HepG2 (cell line): Measurements from ENCODE around the gene C3orf52. TPM values are rescaled to one million over a fixed set of nuclear protein-coding genes. Genes with fewer than 3 reads are reported as not detected.

Experiments used
- ATAC-seq: fragments of 200-7000 bp; cut with Tn5 transposase; 3 replicates; pipeline ENCODE4 v1.9.1; 2020; ENCODE audit warnings: mild to moderate bottlenecking, moderate library complexity
- BruUV-seq: library from RNA; stranded (reverse); fragments of 400-500 nt; replicated peaks from 2 replicates; lab custom pipeline; 2021; lab: Mats Ljungman, UMichigan
- CTCF ChIA-PET: fragments of 300-600 bp; formaldehyde crosslinking; extraction: SDS; loops from one replicate; lab custom pipeline; 2021; ENCODE audit warnings: low total read pairs, inconsistent platforms, low intra/inter-chr PET ratio; lab: Yijun Ruan, JAX
- POLR2A ChIA-PET: fragments of 350-600 bp; sonication (Branson Sonifier 250); formaldehyde crosslinking; loops from one replicate; lab custom pipeline; 2020; ENCODE audit warnings: antibody characterized with exemption, inconsistent platforms; lab: Yijun Ruan, JAX
- DNase-seq: peaks from one replicate; pipeline ENCODE4 v3.0.0-alpha.2; 2015; ENCODE audit warnings: low spot score
- FAIRE-seq: peaks from 3 replicates; lab custom pipeline; 2011; peaks lifted over from hg19 to GRCh38; lab: Jason Lieb, UNC
- H2AFZ ChIP-seq: one replicate; pipeline ENCODE4 v1.6.1; 2011; ENCODE audit warnings: low read length, inconsistent platforms
- H3K27ac ChIP-seq: fragments of 300-600 bp; 3 replicates; pipeline ENCODE4 v1.8.0; 2011; ENCODE audit warnings: mixed run types, mild to moderate bottlenecking, mixed read lengths, low read length, inconsistent platforms; ENCODE audit not compliant: insufficient read depth; ENCODE audit errors: extremely low read length
- H3K27me3 ChIP-seq, 2 experiments: fragments of 200-600 bp in 1 of 2; 2 replicates in 1 of 2; 3 replicates in 1 of 2; pipeline versions ENCODE4 v1.6.0 to v1.8.0; 2011; ENCODE audit warnings: low read length in 2 of 2, mild to moderate bottlenecking in 2 of 2, moderate library complexity in 2 of 2, inconsistent platforms in 1 of 2; ENCODE audit not compliant: insufficient read depth in 2 of 2, control insufficient read depth in 1 of 2
- H3K36me3 ChIP-seq, 2 experiments: fragments of 200-600 bp in 1 of 2; replicated peaks in 1 of 2; 2 replicates in 1 of 2; 3 replicates in 1 of 2; pipeline versions ENCODE4 v1.5.1 to v1.8.0; 2011; ENCODE audit warnings: low read length in 2 of 2, inconsistent platforms in 1 of 2; ENCODE audit not compliant: insufficient read depth in 2 of 2, control insufficient read depth in 1 of 2
- H3K4me1 ChIP-seq: 2 replicates; pipeline ENCODE4 v1.5.1; 2012; ENCODE audit warnings: low read length, inconsistent platforms; ENCODE audit not compliant: insufficient read depth
- H3K4me2 ChIP-seq: 2 replicates; pipeline ENCODE4 v1.6.0; 2011; ENCODE audit warnings: low read depth, low read length, inconsistent platforms
- H3K4me3 ChIP-seq, 3 experiments: fragments of 200-600 bp in 1 of 3; sonication (generic), shearing (Covaris generic) in 1 of 3; replicated peaks in 1 of 3; 2 replicates each; pipeline ENCODE4 v1.5.1; 2011 to 2016; ENCODE audit warnings: low read length in 3 of 3, inconsistent platforms in 2 of 3, low read depth in 2 of 3, mild to moderate bottlenecking in 2 of 3, control low read depth in 1 of 3, mixed read lengths in 1 of 3; ENCODE audit not compliant: insufficient read depth in 1 of 3
- H3K79me2 ChIP-seq: one replicate; pipeline ENCODE4 v1.6.1; 2011; ENCODE audit warnings: low read length, inconsistent platforms; ENCODE audit not compliant: insufficient read depth
- H3K9ac ChIP-seq: 2 replicates; pipeline ENCODE4 v1.6.0; 2011; ENCODE audit warnings: mild to moderate bottlenecking, low read depth, low read length, inconsistent platforms; ENCODE audit not compliant: insufficient read depth
- H3K9me3 ChIP-seq: 2 replicates; pipeline ENCODE4 v1.5.1; 2012; ENCODE audit warnings: mild to moderate bottlenecking, low read length
- H4K20me1 ChIP-seq: 2 replicates; pipeline ENCODE4 v1.6.0; 2011; ENCODE audit warnings: inconsistent platforms, mild to moderate bottlenecking, low read length, moderate library complexity; ENCODE audit not compliant: insufficient read depth
- MAX ChIP-seq: IDR thresholded peaks from 2 replicates; pipeline ENCODE4 v1.6.1; 2012; ENCODE audit warnings: inconsistent platforms
- MED13 ChIP-seq: sonication (generic); formaldehyde crosslinking; IDR thresholded peaks from 2 replicates; pipeline ENCODE4 v1.5.0; 2020; ENCODE audit warnings: missing genetic modification reagents
- NCOA5 ChIP-seq: sonication (generic); formaldehyde crosslinking; IDR thresholded peaks from 2 replicates; pipeline ENCODE4 v1.4.0; 2020; ENCODE audit warnings: missing genetic modification reagents
- PRPF4 ChIP-seq: fragments of 200-400 bp; formaldehyde crosslinking; IDR thresholded peaks from 2 replicates; pipeline ENCODE4 v1.6.1; 2016; ENCODE audit warnings: low read length, low read depth; ENCODE audit not compliant: poor library complexity, severe bottlenecking
- RAD21 ChIP-seq: fragments of 450-650 bp; formaldehyde crosslinking; IDR thresholded peaks from 2 replicates; pipeline ENCODE4 v1.5.0; 2020; ENCODE audit warnings: mild to moderate bottlenecking
- RBAK ChIP-seq: sonication (generic); formaldehyde crosslinking; IDR thresholded peaks from 2 replicates; pipeline ENCODE4 v1.5.1; 2020; ENCODE audit warnings: mild to moderate bottlenecking, missing genetic modification reagents
- ZBTB14 ChIP-seq: sonication (generic); formaldehyde crosslinking; IDR thresholded peaks from 2 replicates; pipeline ENCODE4 v1.4.0; 2020; ENCODE audit warnings: missing genetic modification reagents
- ZFX ChIP-seq: sonication (generic); formaldehyde crosslinking; IDR thresholded peaks from 2 replicates; pipeline ENCODE4 v1.4.0; 2020; ENCODE audit warnings: mild to moderate bottlenecking, low read depth, missing genetic modification reagents, moderate library complexity
- ZMAT5 ChIP-seq: sonication (generic); formaldehyde crosslinking; IDR thresholded peaks from 2 replicates; pipeline ENCODE4 v1.5.0; 2020; ENCODE audit warnings: mild to moderate bottlenecking, low read depth, missing genetic modification reagents, borderline replicate concordance
- ZNF34 ChIP-seq: sonication (generic); formaldehyde crosslinking; IDR thresholded peaks from 2 replicates; pipeline ENCODE4 v1.4.0; 2020; ENCODE audit warnings: mild to moderate bottlenecking, missing genetic modification reagents, borderline replicate concordance
- ZNF501 ChIP-seq: sonication (generic); formaldehyde crosslinking; IDR thresholded peaks from 2 replicates; pipeline ENCODE4 v1.5.1; 2020; ENCODE audit warnings: mild to moderate bottlenecking, moderate library complexity, missing genetic modification reagents
- ZNF720 ChIP-seq: sonication (generic); formaldehyde crosslinking; IDR thresholded peaks from 2 replicates; pipeline ENCODE4 v1.4.0; 2020; ENCODE audit warnings: missing genetic modification reagents
- ZNF724P ChIP-seq: sonication (generic); formaldehyde crosslinking; IDR thresholded peaks from 2 replicates; pipeline ENCODE4 v1.8.0; 2022; ENCODE audit warnings: missing genetic modification reagents, borderline replicate concordance
- ZNF784 ChIP-seq: sonication (generic); formaldehyde crosslinking; IDR thresholded peaks from 2 replicates; pipeline ENCODE4 v1.5.1; 2020; ENCODE audit warnings: missing genetic modification reagents, mild to moderate bottlenecking, borderline replicate concordance
- WGBS: methylation state at CpG from one replicate; pipeline ENCODE4 v1.1.6; 2017; ENCODE audit warnings: low lambda C conversion rate; 5-methylcytosine and 5-hydroxymethylcytosine counted together
- in situ Hi-C: cut with HindIII; loops from 2 replicates; pipeline ENCODE4 v1.10.0; 2017; ENCODE audit warnings: low pct_unique_long_range_greater_than_20kb; ENCODE audit not compliant: extremely low pct_ligation_motif_present
- intact Hi-C: fragments of 100-400 bp; cut with micrococcal nuclease; formaldehyde crosslinking; loops from one replicate; pipeline ENCODE4 v1.10.0; 2022; ENCODE audit not compliant: unreplicated experiment
- polyA plus RNA-seq, 8 experiments: library from polyadenylated mRNA; depleted of rRNA in 3 of 8; stranded (reverse) in 7 of 8; unstranded in 1 of 8; fragments of >200 nt; fragmentation: Illumina TruSeq in 4 of 8; extraction: Trizol in 4 of 8; gene quantifications; 2 replicates each; pipeline versions ENCODE4 v1.2.1 to v1.2.3, GENCODE V29; 2011 to 2016; ENCODE audit warnings: low read depth in 4 of 8, missing spikeins in 1 of 8, mixed read lengths in 1 of 8; ENCODE audit not compliant: insufficient read depth in 1 of 8
- total RNA-seq, 5 experiments: library from RNA; depleted of rRNA; stranded (reverse); fragments of >200 nt; fragmentation: Illumina TruSeq; extraction: Trizol; gene quantifications; 2 replicates each; pipeline ENCODE4 v1.2.3, GENCODE V29; 2016; ENCODE audit warnings: low read depth in 1 of 5
- TF ChIP-seq, protein P1 (sequence below): sonication (generic); formaldehyde crosslinking; IDR thresholded peaks from 2 replicates; pipeline ENCODE4 v1.4.0; 2020; ENCODE audit warnings: missing genetic modification reagents
- TF ChIP-seq, protein P2 (sequence below): sonication (generic); formaldehyde crosslinking; IDR thresholded peaks from 2 replicates; pipeline ENCODE4 v1.4.0; 2020; ENCODE audit warnings: missing genetic modification reagents

Gene C3orf52
- total and polyA plus RNA-seq, 2 of the 13 experiments (the other 11 are each of a cell fraction or from before 2014, with no cell fraction given), result 0.79 to 1.2 TPM

DNA sequence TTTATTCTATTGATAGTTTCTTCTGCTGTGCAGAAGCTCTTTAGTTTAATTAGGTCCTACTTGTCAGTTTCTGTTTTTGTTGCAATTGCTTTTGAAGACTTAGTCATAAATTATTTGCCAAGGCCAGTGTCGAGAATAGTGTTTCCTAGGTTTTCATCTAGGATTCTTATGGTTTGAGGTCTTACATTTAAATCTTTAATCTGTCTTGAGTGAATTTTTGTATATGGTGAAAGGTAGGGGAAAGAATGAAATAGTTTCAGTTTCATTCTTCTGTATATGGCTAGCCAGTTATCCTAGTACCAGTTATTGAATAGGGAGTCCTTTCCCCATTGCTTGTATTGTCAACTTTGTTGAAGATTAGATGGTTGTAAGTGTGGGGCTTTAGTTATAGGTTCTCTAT, 57.5 kb downstream of the C3orf52 start:
- H3K9ac ChIP-seq, result no peak overlapping the region
- in situ Hi-C loops (no loop called here), intact Hi-C loops (no loop called here)
- BruUV-seq, result no TSS peak
- FAIRE-seq, result no peak
- H3K36me3 ChIP-seq, result no peaks in the 10 kb centered on the region
- no peaks in the 10 kb centered on the region for H4K20me1 ChIP-seq
- H3K4me1 ChIP-seq, result no peaks in the 10 kb centered on the region
- no peak for DNase-seq
- no peak overlapping the region for H2AFZ ChIP-seq
- ChIA-PET CTCF (no interaction called here), POLR2A (no interaction called here)
- H3K27ac ChIP-seq, result no peak overlapping the region
- H3K4me2 ChIP-seq, result no peak overlapping the region
- ATAC-seq, result no peak
- no peaks in the 10 kb centered on the region for H3K79me2 ChIP-seq
- no peak overlapping the region for H3K4me3 ChIP-seq
- WGBS, result 0% methylated on average over 1 of the region's 1 CpG
- H3K9me3 ChIP-seq, result peaks cover 13% of the 10 kb centered on the region
- H3K27me3 ChIP-seq, result no peaks in the 10 kb centered on the region
- TF ChIP-seq NCOA5 (CRISPR knock-in tag) (no peak), RBAK (no peak), ZFX (CRISPR knock-in tag) (no peak), ZMAT5 (no peak), ZNF784 (CRISPR knock-in tag) (no peak), PRPF4 (no peak), RAD21 (no peak), ZBTB14 (CRISPR knock-in tag) (no peak), ZNF724P (CRISPR knock-in tag) (no peak), MAX (no peak), ZNF34 (no peak), ZNF501 (no peak), MED13 (CRISPR knock-in tag) (no peak), ZNF720 (CRISPR knock-in tag) (no peak)
- TF ChIP-seq, protein P1, sequence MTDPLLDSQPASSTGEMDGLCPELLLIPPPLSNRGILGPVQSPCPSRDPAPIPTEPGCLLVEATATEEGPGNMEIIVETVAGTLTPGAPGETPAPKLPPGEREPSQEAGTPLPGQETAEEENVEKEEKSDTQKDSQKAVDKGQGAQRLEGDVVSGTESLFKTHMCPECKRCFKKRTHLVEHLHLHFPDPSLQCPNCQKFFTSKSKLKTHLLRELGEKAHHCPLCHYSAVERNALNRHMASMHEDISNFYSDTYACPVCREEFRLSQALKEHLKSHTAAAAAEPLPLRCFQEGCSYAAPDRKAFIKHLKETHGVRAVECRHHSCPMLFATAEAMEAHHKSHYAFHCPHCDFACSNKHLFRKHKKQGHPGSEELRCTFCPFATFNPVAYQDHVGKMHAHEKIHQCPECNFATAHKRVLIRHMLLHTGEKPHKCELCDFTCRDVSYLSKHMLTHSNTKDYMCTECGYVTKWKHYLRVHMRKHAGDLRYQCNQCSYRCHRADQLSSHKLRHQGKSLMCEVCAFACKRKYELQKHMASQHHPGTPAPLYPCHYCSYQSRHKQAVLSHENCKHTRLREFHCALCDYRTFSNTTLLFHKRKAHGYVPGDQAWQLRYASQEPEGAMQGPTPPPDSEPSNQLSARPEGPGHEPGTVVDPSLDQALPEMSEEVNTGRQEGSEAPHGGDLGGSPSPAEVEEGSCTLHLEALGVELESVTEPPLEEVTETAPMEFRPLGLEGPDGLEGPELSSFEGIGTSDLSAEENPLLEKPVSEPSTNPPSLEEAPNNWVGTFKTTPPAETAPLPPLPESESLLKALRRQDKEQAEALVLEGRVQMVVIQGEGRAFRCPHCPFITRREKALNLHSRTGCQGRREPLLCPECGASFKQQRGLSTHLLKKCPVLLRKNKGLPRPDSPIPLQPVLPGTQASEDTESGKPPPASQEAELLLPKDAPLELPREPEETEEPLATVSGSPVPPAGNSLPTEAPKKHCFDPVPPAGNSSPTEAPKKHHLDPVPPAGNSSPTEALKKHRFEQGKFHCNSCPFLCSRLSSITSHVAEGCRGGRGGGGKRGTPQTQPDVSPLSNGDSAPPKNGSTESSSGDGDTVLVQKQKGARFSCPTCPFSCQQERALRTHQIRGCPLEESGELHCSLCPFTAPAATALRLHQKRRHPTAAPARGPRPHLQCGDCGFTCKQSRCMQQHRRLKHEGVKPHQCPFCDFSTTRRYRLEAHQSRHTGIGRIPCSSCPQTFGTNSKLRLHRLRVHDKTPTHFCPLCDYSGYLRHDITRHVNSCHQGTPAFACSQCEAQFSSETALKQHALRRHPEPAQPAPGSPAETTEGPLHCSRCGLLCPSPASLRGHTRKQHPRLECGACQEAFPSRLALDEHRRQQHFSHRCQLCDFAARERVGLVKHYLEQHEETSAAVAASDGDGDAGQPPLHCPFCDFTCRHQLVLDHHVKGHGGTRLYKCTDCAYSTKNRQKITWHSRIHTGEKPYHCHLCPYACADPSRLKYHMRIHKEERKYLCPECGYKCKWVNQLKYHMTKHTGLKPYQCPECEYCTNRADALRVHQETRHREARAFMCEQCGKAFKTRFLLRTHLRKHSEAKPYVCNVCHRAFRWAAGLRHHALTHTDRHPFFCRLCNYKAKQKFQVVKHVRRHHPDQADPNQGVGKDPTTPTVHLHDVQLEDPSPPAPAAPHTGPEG, result no peak
- TF ChIP-seq, protein P2, sequence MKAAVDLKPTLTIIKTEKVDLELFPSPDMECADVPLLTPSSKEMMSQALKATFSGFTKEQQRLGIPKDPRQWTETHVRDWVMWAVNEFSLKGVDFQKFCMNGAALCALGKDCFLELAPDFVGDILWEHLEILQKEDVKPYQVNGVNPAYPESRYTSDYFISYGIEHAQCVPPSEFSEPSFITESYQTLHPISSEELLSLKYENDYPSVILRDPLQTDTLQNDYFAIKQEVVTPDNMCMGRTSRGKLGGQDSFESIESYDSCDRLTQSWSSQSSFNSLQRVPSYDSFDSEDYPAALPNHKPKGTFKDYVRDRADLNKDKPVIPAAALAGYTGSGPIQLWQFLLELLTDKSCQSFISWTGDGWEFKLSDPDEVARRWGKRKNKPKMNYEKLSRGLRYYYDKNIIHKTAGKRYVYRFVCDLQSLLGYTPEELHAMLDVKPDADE (CRISPR knock-in tag), result no peak
